HepG2 (cell line): ENCODE results near the gene RBBP8NL.

ENCODE experiments used
- KMT2A ChIP-seq: sonication (generic); formaldehyde crosslinking; IDR thresholded peaks from 2 replicates; pipeline ENCODE4 v1.4.0; 2020; ENCODE audit warnings: missing genetic modification reagents
- SP2 ChIP-seq: sonication (generic); formaldehyde crosslinking; IDR thresholded peaks from 2 replicates; pipeline ENCODE4 v1.5.1; 2020; ENCODE audit warnings: mild to moderate bottlenecking, missing genetic modification reagents
- TF ChIP-seq, protein P1 (sequence below): IDR thresholded peaks from 2 replicates; pipeline ENCODE4 v1.6.1; 2012; ENCODE audit warnings: inconsistent platforms

DNA sequence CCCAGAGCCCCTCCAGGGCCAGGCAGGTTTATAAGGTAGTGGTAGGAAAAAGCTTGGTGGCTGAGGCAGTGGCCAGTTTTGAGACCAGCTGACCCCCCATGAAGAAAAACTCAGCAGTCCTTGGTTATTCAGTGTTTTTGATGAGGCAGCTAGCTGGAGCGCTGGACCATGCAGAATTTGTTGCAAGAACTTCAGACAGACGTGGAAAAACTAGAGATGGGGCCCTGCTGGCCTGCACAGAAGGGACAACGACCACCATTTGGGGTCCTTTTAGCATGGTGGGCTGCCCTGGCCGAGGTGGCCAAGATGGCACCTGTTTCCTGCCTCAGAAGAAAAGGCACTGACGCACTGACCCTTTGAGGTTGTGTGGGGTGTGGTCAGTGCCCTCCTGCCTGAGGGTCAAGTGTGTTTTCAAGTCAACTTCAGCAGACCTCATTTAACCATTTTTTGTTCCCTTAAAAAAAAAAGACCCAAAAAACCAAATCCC lies 37.7 kb downstream of the RBBP8NL start:
- TF ChIP-seq KMT2A = no peak
- TF ChIP-seq, protein P1, sequence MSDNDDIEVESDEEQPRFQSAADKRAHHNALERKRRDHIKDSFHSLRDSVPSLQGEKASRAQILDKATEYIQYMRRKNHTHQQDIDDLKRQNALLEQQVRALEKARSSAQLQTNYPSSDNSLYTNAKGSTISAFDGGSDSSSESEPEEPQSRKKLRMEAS = no peak
- no peak for TF ChIP-seq SP2 (CRISPR knock-in tag)
